Spleen (tissue), 11 donors: Measurements from ENCODE around the gene STXBP4. TPM values are rescaled to one million over a fixed set of nuclear protein-coding genes. Genes with fewer than 3 reads are reported as not detected.

Source experiments
- DNase-seq: peaks from one replicate; pipeline ENCODE4 v3.0.0-alpha.2; 2020
- H3K27ac ChIP-seq, 8 donors: fragments of 200-600 bp; sonication (generic) in 7 of 8; 1 replicate in 4 of 8; 2 replicates in 4 of 8; pipeline versions ENCODE4 v1.5.0 to v1.8.0; 2016 to 2021; ENCODE audit warnings: inconsistent platforms in 4 of 8, mild to moderate bottlenecking in 4 of 8, moderate library complexity in 1 of 8
- H3K27me3 ChIP-seq, 7 donors: fragments of 200-600 bp; sonication (generic) in 6 of 7; replicated peaks in 1 of 7; 1 replicate in 4 of 7; 2 replicates in 3 of 7; pipeline versions ENCODE4 v1.5.0 to v1.8.0; 2016 to 2021; ENCODE audit warnings: inconsistent platforms in 3 of 7, mild to moderate bottlenecking in 1 of 7
- H3K36me3 ChIP-seq, 6 donors: fragments of 200-600 bp; sonication (generic) in 5 of 6; 1 replicate in 4 of 6; 2 replicates in 2 of 6; pipeline versions ENCODE4 v1.5.0 to v1.8.0; 2016 to 2021; ENCODE audit warnings: inconsistent platforms in 2 of 6
- H3K4me1 ChIP-seq, 6 donors: fragments of 200-600 bp; sonication (generic) in 5 of 6; 1 replicate in 3 of 6; 2 replicates in 3 of 6; pipeline versions ENCODE4 v1.5.0 to v1.8.0; 2016 to 2021; ENCODE audit warnings: inconsistent platforms in 3 of 6
- H3K4me3 ChIP-seq, 8 donors: fragments of 200-600 bp; sonication (generic) in 7 of 8; 1 replicate in 4 of 8; 2 replicates in 4 of 8; pipeline versions ENCODE4 v1.5.0 to v1.8.0; 2016 to 2021; ENCODE audit warnings: inconsistent platforms in 4 of 8, mild to moderate bottlenecking in 4 of 8, moderate library complexity in 2 of 8
- H3K9me3 ChIP-seq, 8 donors: fragments of 200-600 bp; sonication (generic) in 7 of 8; 1 replicate in 4 of 8; 2 replicates in 4 of 8; pipeline versions ENCODE4 v1.5.0 to v1.8.0; 2016 to 2021; ENCODE audit warnings: inconsistent platforms in 4 of 8
- CTCF ChIP-seq, 11 experiments: fragments of 200-600 bp in 7 of 11; fragments of 450-650 bp in 4 of 11; sonication (generic) in 4 of 11; IDR thresholded peaks in 8 of 11; conservative IDR thresholded peaks in 3 of 11; 1 replicate in 7 of 11; 2 replicates in 4 of 11; pipeline versions ENCODE4 v1.4.0 to v1.8.0; 2016 to 2021; ENCODE audit warnings: antibody characterized with exemption in 11 of 11, inconsistent platforms in 4 of 11, mild to moderate bottlenecking in 1 of 11
- POLR2A ChIP-seq, 3 donors: fragments of 450-650 bp; IDR thresholded peaks; one replicate each; pipeline ENCODE4 v1.5.1; 2017; ENCODE audit warnings: antibody characterized with exemption in 3 of 3, mild to moderate bottlenecking in 1 of 3
- POLR2AphosphoS5 ChIP-seq, 3 donors: sonication (generic); formaldehyde crosslinking; IDR thresholded peaks; one replicate each; pipeline ENCODE4 v1.5.1; 2017; ENCODE audit warnings: antibody characterized with exemption in 3 of 3
- WGBS, 5 donors: extraction: QIAGEN DNeasy Blood & Tissue Kit in 3 of 5; methylation state at CpG; one replicate each; pipeline versions ENCODE4 v1.1.5 to v1.1.7; 2013 to 2018; 5-methylcytosine and 5-hydroxymethylcytosine counted together
- intact Hi-C: fragments of 100-400 bp; cut with DNase I; formaldehyde crosslinking; loops from one replicate; pipeline ENCODE4 v1.15.0; 2023; ENCODE audit warnings: low total_unique reads
- polyA plus RNA-seq, 3 donors: library from polyadenylated mRNA; stranded (reverse); fragments of 200-250 nt; gene quantifications; one replicate each; pipeline ENCODE4 v1.2.1, GENCODE V29; 2013
- total RNA-seq, 7 donors: library from RNA; depleted of rRNA in 3 of 7; stranded (reverse); fragments of >200 nt in 3 of 7; fragmentation: NEBNext Ultra II Directional in 4 of 7; extraction: Animal tissue kit (Norgen Biotek cat#: 25700) in 4 of 7; gene quantifications; one replicate each; pipeline versions ENCODE4 v1.1.0 to v1.2.1, GENCODE V29; 2016 to 2021
- donor health status: healthy with polysubstance abuse.
- donor health status: DM: no; HTN: no; CAD: no; lungs with moderate emphysema.
- donor health status: DM: no; HTN: no; CAD: no.
- donor health status: Bipolar disorder and iron deficiency.
- donor health status: healthy.
- donor health status: DM: no; HTN: no; CAD: no.
- donor health status: DM: yes; HTN: yes; CAD: no.

The STXBP4 gene
- total and polyA plus RNA-seq, 10 donors: 0.67 to 45.5 (median 7.3) TPM

GRCh38 chr17:55144518-55144917 is 176.0 kb downstream of the STXBP4 start:
- DNase-seq: no peak
- Histone ChIP-seq H3K27ac (no peak overlapping the region), H3K9me3 (no peaks in the 10 kb centered on the region), H3K4me3 (no peak overlapping the region), H3K4me1 (no peaks in the 10 kb centered on the region), H3K27me3 (no peaks in the 10 kb centered on the region), H3K36me3 (peaks cover 0 to 17% (median 0%) of the 10 kb centered on the region in 6 donors)
- intact Hi-C loops: no loop called here
- no peak for TF ChIP-seq CTCF (IDR thresholded peaks at IDR 0.05 in 8 of 11, conservative IDR thresholded peaks at IDR 0.05 in 3 of 11)
- TF ChIP-seq POLR2A (IDR thresholded peaks at IDR 0.05): no peak
- TF ChIP-seq POLR2AphosphoS5 (IDR thresholded peaks at IDR 0.05): no peak

- intact Hi-C loops: no loop called here
- H3K4me1 ChIP-seq: no peaks in the 10 kb centered on the region
Measured at GRCh38 chr17:55149485-55149884, 180.9 kb downstream of the STXBP4 start.

GRCh38 chr17:55152236-55152635 is 183.7 kb downstream of the STXBP4 start:
- 78 to 87% (median 85%) methylated on average over 4 of the region's 4 CpGs for WGBS, 5 donors
- no peaks in the 10 kb centered on the region for H3K27me3 ChIP-seq

More at GRCh38 chr17:55149485-55149884, 180.9 kb downstream of the STXBP4 start:
- no peaks in the 10 kb centered on the region for H3K27me3 ChIP-seq
- no peak overlapping the region for H3K27ac ChIP-seq
- no peaks in the 10 kb centered on the region for H3K9me3 ChIP-seq
- no peak for DNase-seq
- H3K4me3 ChIP-seq: no peak overlapping the region
- H3K36me3 ChIP-seq: no peaks in the 10 kb centered on the region
- TF ChIP-seq POLR2A (IDR thresholded peaks at IDR 0.05) (no peak), CTCF (IDR thresholded peaks at IDR 0.05 in 8 of 11, conservative IDR thresholded peaks at IDR 0.05 in 3 of 11) (no peak), POLR2AphosphoS5 (IDR thresholded peaks at IDR 0.05) (no peak)

GRCh38 chr17:55154101-55154500 is 185.5 kb downstream of the STXBP4 start:
- Histone ChIP-seq H3K4me3 (no peak overlapping the region), H3K27me3 (no peaks in the 10 kb centered on the region), H3K9me3 (no peaks in the 10 kb centered on the region), H3K4me1 (no peaks in the 10 kb centered on the region), H3K36me3 (no peaks in the 10 kb centered on the region), H3K27ac (no peak overlapping the region)
- no peak for DNase-seq
- WGBS, 5 donors: 93 to 100% (median 98%) methylated on average over 2 of the region's 2 CpGs
- intact Hi-C loops: no loop called here
- no peak for TF ChIP-seq POLR2AphosphoS5 (IDR thresholded peaks at IDR 0.05)
- no peak for TF ChIP-seq POLR2A (IDR thresholded peaks at IDR 0.05)
- TF ChIP-seq CTCF (IDR thresholded peaks at IDR 0.05 in 8 of 11, conservative IDR thresholded peaks at IDR 0.05 in 3 of 11): no peak

More at GRCh38 chr17:55152236-55152635, 183.7 kb downstream of the STXBP4 start:
- Histone ChIP-seq H3K4me3 (no peak overlapping the region), H3K9me3 (no peaks in the 10 kb centered on the region), H3K36me3 (no peaks in the 10 kb centered on the region), H3K27ac (no peak overlapping the region), H3K4me1 (no peaks in the 10 kb centered on the region)
- TF ChIP-seq CTCF (IDR thresholded peaks at IDR 0.05 in 8 of 11, conservative IDR thresholded peaks at IDR 0.05 in 3 of 11) (no peak), POLR2AphosphoS5 (IDR thresholded peaks at IDR 0.05) (no peak), POLR2A (IDR thresholded peaks at IDR 0.05) (no peak)
- no peak for DNase-seq
- intact Hi-C loops: no loop called here
